HL-60 (cell line): ENCODE measurements around the gene HELZ.

Experiments
- DNase-seq, 2 experiments: peaks; one replicate each; pipeline ENCODE4 v3.0.0-alpha.2; 2010 to 2020; ENCODE audit warnings: low read depth in 1 of 2, low spot score in 1 of 2
- H3K27ac ChIP-seq: fragments of 250-450 bp; sonication (Bioruptor Pico); replicated peaks from 2 replicates; pipeline ENCODE4 v1.5.1; 2020; ENCODE audit warnings: mild to moderate bottlenecking, moderate library complexity
- H3K27me3 ChIP-seq: fragments of 250-450 bp; sonication (Bioruptor Pico); 2 replicates; pipeline ENCODE4 v1.5.1; 2021; ENCODE audit warnings: mild to moderate bottlenecking, moderate library complexity; ENCODE audit not compliant: insufficient read depth, poor library complexity, severe bottlenecking
- H3K4me3 ChIP-seq: replicated peaks from 2 replicates; pipeline ENCODE4 v1.5.1; 2011; ENCODE audit warnings: mild to moderate bottlenecking, control low read depth, low read length; ENCODE audit not compliant: insufficient read depth
- GABPA ChIP-seq: IDR thresholded peaks from 2 replicates; pipeline ENCODE4 v1.6.1; 2012; ENCODE audit warnings: low read depth
- POLR2AphosphoS5 ChIP-seq: IDR thresholded peaks from 2 replicates; pipeline ENCODE4 v1.6.1; 2012; ENCODE audit warnings: low read depth
- SPI1 ChIP-seq: IDR thresholded peaks from 2 replicates; pipeline ENCODE4 v1.6.1; 2012; ENCODE audit warnings: low read depth, mild to moderate bottlenecking, borderline replicate concordance
- TF ChIP-seq, protein P1 (sequence below): IDR thresholded peaks from 2 replicates; pipeline ENCODE4 v1.6.1; 2012; ENCODE audit warnings: low read depth; ENCODE audit not compliant: insufficient replicate concordance
- TF ChIP-seq, protein P2 (sequence below): IDR thresholded peaks from one replicate; pipeline ENCODE4 v1.5.1; 2011; ENCODE audit warnings: low read length, control low read depth, inconsistent platforms; ENCODE audit not compliant: insufficient read depth

The HELZ gene

DNA sequence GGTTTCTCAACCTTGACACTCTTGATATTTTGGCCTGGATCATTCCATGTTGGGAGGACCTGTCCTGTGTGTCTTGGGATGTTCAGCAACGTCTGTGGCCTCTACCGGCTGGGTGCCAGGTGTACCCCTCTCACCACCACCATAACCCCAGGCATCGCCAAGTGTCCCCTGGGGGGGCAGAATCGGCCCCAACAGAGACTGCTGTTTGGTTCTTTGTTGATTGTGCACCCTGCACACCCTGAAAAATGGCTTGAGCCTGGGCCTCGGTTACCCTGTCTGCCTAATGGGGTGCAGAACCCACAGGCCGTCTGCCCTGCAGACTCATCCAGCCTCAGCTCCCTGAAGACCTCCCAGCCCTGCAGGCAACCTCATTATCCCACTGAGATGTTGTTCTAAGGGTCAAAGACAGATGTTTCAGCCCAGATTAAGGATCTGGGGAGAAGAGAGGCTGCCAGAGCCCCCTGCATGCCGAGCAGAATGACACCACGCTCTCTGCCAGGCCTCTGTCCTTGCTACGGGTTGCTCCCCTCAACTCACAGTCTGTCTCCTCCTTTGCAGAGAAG, 191.5 kb downstream of the HELZ start:
- Histone ChIP-seq H3K4me3 (no peak overlapping the region), H3K27ac (no peak overlapping the region), H3K27me3 (no peaks in the 10 kb centered on the region)
- no peak for DNase-seq
- TF ChIP-seq SPI1 (no peak), POLR2AphosphoS5 (no peak), GABPA (no peak)
- TF ChIP-seq, protein P1, sequence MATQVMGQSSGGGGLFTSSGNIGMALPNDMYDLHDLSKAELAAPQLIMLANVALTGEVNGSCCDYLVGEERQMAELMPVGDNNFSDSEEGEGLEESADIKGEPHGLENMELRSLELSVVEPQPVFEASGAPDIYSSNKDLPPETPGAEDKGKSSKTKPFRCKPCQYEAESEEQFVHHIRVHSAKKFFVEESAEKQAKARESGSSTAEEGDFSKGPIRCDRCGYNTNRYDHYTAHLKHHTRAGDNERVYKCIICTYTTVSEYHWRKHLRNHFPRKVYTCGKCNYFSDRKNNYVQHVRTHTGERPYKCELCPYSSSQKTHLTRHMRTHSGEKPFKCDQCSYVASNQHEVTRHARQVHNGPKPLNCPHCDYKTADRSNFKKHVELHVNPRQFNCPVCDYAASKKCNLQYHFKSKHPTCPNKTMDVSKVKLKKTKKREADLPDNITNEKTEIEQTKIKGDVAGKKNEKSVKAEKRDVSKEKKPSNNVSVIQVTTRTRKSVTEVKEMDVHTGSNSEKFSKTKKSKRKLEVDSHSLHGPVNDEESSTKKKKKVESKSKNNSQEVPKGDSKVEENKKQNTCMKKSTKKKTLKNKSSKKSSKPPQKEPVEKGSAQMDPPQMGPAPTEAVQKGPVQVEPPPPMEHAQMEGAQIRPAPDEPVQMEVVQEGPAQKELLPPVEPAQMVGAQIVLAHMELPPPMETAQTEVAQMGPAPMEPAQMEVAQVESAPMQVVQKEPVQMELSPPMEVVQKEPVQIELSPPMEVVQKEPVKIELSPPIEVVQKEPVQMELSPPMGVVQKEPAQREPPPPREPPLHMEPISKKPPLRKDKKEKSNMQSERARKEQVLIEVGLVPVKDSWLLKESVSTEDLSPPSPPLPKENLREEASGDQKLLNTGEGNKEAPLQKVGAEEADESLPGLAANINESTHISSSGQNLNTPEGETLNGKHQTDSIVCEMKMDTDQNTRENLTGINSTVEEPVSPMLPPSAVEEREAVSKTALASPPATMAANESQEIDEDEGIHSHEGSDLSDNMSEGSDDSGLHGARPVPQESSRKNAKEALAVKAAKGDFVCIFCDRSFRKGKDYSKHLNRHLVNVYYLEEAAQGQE: no peak
- TF ChIP-seq, protein P2, sequence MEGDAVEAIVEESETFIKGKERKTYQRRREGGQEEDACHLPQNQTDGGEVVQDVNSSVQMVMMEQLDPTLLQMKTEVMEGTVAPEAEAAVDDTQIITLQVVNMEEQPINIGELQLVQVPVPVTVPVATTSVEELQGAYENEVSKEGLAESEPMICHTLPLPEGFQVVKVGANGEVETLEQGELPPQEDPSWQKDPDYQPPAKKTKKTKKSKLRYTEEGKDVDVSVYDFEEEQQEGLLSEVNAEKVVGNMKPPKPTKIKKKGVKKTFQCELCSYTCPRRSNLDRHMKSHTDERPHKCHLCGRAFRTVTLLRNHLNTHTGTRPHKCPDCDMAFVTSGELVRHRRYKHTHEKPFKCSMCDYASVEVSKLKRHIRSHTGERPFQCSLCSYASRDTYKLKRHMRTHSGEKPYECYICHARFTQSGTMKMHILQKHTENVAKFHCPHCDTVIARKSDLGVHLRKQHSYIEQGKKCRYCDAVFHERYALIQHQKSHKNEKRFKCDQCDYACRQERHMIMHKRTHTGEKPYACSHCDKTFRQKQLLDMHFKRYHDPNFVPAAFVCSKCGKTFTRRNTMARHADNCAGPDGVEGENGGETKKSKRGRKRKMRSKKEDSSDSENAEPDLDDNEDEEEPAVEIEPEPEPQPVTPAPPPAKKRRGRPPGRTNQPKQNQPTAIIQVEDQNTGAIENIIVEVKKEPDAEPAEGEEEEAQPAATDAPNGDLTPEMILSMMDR: no peak

DNA sequence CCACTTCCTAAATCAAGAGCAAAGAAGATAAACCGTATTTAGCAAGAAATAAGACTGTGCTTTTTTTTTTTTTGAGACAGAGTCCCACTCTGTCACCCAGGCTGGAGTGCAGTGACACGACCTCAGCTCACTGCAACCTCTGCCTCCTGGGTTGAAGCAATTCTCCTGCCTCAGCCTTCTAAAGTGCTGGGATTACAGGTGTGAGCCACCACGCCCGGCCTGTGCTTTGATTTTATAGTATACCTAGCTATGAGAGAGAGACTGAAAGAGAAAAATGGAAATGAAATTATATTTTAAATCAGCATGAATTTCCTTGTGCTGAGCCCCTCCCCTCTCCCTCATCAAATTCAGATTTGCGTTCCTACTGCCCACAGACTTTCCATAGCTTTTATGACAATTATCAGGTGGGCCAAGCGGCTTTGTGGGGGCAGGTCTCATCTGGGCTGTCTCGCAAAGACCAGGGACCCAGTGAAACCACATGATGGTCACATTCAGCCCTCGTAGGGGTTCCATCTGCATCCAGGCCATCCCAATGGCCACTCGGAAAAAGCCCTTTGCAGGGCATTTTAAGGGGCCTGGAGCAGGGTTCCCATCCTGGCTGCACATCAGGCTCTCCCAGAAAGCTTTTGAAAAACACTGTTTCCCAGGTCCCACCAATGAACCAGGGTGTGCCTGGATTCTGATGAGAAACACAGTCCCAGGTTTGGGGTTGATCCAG, 192.1 kb downstream of the HELZ start:
- no peak overlapping the region for H3K27ac ChIP-seq
- TF ChIP-seq, protein P2: no peak
- TF ChIP-seq SPI1 (no peak), GABPA (no peak), POLR2AphosphoS5 (no peak)
- TF ChIP-seq, protein P1: no peak
- no peak for DNase-seq
- no peaks in the 10 kb centered on the region for H3K27me3 ChIP-seq
- H3K4me3 ChIP-seq: no peak overlapping the region

DNA sequence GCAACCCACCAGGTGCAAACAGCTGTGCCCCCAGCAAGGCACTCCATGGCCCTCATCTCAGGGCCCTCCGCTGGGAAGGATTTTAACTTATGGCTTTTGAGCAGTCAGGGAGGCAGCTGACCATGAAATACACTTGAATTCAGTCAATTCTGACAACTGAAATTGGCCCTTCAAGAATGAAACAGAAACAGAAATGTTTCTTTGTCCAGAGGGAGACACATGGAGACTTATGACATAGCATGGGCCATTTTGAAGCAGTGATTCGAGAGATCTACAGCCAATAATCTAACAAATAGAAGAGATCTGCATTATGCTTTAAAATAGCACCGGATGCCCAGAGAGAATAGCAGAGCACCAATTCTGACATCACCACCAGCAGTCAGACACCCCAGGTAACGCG, 193.2 kb downstream of the HELZ start:
- H3K4me3 ChIP-seq: no peak overlapping the region
- H3K27ac ChIP-seq: no peak overlapping the region
- H3K27me3 ChIP-seq: no peaks in the 10 kb centered on the region
- DNase-seq: no peak
- no peak for TF ChIP-seq SPI1

DNA sequence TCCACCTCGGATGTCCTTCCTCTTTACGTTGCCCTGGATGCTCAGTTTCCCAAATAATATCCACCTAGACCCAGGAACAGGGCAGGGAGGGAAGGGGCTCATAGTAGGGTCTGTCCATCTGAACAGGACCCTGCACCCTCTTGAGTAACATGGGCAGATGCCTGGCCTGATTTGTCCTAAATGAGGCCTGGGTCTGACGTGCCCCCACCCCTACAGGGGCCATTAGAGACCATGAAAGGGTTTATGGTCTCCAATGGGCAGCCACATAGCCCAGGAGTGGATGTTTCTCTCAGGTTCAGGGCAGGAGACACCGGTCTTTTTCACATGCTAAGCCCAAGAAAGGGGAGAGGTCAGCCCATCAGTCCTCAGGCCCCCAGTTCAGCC, 193.8 kb downstream of the HELZ start:
- no peak for DNase-seq
- Histone ChIP-seq H3K4me3 (no peak overlapping the region), H3K27me3 (no peaks in the 10 kb centered on the region), H3K27ac (no peak overlapping the region)
- no peak for TF ChIP-seq POLR2AphosphoS5
- TF ChIP-seq SPI1: no peak
- TF ChIP-seq GABPA: no peak
- TF ChIP-seq, protein P2: no peak
- TF ChIP-seq, protein P1: no peak
